Tibial artery (tissue), 4 donors: ENCODE data around the gene CUTC.

Experiments
- DNase-seq, 2 donors: peaks; one replicate each; pipeline ENCODE4 v3.0.0-alpha.2; 2019
- H3K27ac ChIP-seq, 2 donors: fragments of 200-600 bp; sonication (generic) in 1 of 2; 1 replicate in 1 of 2; 2 replicates in 1 of 2; pipeline ENCODE4 v1.5.1; 2018 to 2019; ENCODE audit warnings: mild to moderate bottlenecking in 1 of 2
- H3K27me3 ChIP-seq, 2 donors: fragments of 200-600 bp; sonication (generic) in 1 of 2; one replicate each; pipeline versions ENCODE4 v1.5.1 to v1.6.0; 2016 to 2019
- H3K36me3 ChIP-seq, 3 donors: fragments of 200-600 bp; sonication (generic) in 2 of 3; one replicate each; pipeline ENCODE4 v1.5.1; 2016 to 2019; ENCODE audit warnings: mild to moderate bottlenecking in 2 of 3
- H3K4me1 ChIP-seq, 4 donors: fragments of 200-600 bp; sonication (generic) in 2 of 4; 1 replicate in 3 of 4; 2 replicates in 1 of 4; pipeline ENCODE4 v1.5.1; 2016 to 2019
- H3K4me3 ChIP-seq, 2 donors: fragments of 200-600 bp; sonication (generic) in 1 of 2; 1 replicate in 1 of 2; 2 replicates in 1 of 2; pipeline ENCODE4 v1.5.1; 2018 to 2019; ENCODE audit warnings: mild to moderate bottlenecking in 2 of 2
- H3K9me3 ChIP-seq, 3 donors: fragments of 200-600 bp; sonication (generic) in 1 of 3; one replicate each; pipeline ENCODE4 v1.5.1; 2016 to 2019
- intact Hi-C: fragments of 100-400 bp; cut with DNase I; formaldehyde crosslinking; loops from one replicate; pipeline ENCODE4 v1.15.0; 2023; ENCODE audit warnings: low total_unique reads
- TF ChIP-seq, protein P1 (sequence below), 2 experiments: fragments of 200-600 bp in 1 of 2; fragments of 450-650 bp in 1 of 2; IDR thresholded peaks; one replicate each; pipeline ENCODE4 v1.5.1; 2017 to 2019; ENCODE audit warnings: antibody characterized with exemption in 2 of 2, mild to moderate bottlenecking in 1 of 2, moderate library complexity in 1 of 2

Gene CUTC

DNA sequence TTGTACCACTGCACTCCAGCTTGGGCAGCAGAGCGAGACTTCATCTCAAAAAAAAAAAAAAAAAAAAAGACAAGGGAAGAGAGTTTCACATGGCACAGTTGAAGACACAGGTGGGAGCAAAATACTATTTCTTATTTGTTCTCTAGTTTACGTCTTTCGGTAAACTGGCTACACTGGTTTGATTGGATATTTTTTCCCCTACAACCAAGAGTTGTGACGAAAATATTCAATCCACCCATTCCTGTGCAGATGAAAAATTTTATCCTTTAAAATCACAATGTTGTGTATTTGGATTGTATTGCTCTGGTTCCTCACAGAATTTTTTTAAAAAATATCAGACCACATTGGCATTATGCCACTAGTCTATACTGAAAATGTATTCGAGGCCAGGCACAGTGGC is 35.9 kb downstream of the CUTC start:
- peaks cover 0 to 10% (median 0%) of the 10 kb centered on the region in 3 donors for H3K36me3 ChIP-seq
- intact Hi-C loops = no loop called here
- H3K4me1 ChIP-seq = no peaks in the 10 kb centered on the region
- DNase-seq = no peak
- H3K9me3 ChIP-seq = no peaks in the 10 kb centered on the region
- no peak overlapping the region for H3K4me3 ChIP-seq
- no peak overlapping the region for H3K27ac ChIP-seq
- TF ChIP-seq, protein P1, sequence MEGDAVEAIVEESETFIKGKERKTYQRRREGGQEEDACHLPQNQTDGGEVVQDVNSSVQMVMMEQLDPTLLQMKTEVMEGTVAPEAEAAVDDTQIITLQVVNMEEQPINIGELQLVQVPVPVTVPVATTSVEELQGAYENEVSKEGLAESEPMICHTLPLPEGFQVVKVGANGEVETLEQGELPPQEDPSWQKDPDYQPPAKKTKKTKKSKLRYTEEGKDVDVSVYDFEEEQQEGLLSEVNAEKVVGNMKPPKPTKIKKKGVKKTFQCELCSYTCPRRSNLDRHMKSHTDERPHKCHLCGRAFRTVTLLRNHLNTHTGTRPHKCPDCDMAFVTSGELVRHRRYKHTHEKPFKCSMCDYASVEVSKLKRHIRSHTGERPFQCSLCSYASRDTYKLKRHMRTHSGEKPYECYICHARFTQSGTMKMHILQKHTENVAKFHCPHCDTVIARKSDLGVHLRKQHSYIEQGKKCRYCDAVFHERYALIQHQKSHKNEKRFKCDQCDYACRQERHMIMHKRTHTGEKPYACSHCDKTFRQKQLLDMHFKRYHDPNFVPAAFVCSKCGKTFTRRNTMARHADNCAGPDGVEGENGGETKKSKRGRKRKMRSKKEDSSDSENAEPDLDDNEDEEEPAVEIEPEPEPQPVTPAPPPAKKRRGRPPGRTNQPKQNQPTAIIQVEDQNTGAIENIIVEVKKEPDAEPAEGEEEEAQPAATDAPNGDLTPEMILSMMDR (IDR thresholded peaks at IDR 0.05) = no peak
- no peaks in the 10 kb centered on the region for H3K27me3 ChIP-seq

DNA sequence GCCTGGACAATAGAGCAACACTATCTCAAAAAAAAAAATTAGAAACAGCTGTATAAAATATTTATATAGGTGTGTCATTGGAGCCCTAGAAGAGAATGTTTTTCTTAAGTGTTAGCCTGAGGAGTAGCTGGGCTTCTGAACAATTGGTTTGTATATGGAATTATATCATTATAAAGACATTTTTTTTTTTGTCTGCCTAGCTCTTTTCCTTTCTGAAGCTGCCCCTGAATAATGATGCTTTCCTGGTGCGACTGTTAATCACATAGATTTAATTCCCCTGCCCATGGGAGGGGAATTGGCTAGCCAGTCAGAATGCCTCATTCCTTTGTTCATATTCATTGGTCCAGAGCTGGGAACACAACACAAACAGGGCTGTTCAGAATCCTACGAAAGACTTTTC is 36.5 kb downstream of the CUTC start:
- no peak overlapping the region for H3K4me3 ChIP-seq
- TF ChIP-seq, protein P1 (IDR thresholded peaks at IDR 0.05) = no peak
- no peaks in the 10 kb centered on the region for H3K27me3 ChIP-seq
- no peak for DNase-seq
- no peaks in the 10 kb centered on the region for H3K9me3 ChIP-seq
- intact Hi-C loops = no loop called here
- no peaks in the 10 kb centered on the region for H3K4me1 ChIP-seq
- no peak overlapping the region for H3K27ac ChIP-seq
- H3K36me3 ChIP-seq = peaks cover 0 to 3% (median 0%) of the 10 kb centered on the region in 3 donors

DNA sequence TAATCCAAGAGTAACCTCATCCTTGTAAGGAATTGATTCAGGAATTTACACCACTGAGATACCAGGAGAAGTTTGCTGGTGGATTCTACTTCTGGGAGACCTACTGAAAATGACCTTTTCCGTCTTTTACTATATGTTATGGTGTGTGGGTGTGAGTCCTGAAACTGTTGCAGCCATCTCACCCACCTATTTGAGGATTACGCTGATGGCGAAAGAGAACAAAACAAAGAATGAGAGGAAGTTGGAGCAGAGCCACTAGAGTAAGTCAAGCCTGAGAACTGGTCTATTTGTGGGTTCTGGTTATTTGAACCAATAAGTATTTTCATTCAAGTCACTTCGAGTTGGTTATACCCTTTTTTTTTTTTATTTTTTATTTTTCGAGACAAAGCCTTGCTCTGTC is 37.7 kb downstream of the CUTC start:
- no peaks in the 10 kb centered on the region for H3K4me1 ChIP-seq
- intact Hi-C loops = no loop called here
- H3K36me3 ChIP-seq = no peaks in the 10 kb centered on the region
- H3K27me3 ChIP-seq = no peaks in the 10 kb centered on the region
- H3K9me3 ChIP-seq = no peaks in the 10 kb centered on the region
- no peak overlapping the region for H3K27ac ChIP-seq
- H3K4me3 ChIP-seq = no peak overlapping the region
- TF ChIP-seq, protein P1 (IDR thresholded peaks at IDR 0.05) = no peak
- DNase-seq = no peak

DNA sequence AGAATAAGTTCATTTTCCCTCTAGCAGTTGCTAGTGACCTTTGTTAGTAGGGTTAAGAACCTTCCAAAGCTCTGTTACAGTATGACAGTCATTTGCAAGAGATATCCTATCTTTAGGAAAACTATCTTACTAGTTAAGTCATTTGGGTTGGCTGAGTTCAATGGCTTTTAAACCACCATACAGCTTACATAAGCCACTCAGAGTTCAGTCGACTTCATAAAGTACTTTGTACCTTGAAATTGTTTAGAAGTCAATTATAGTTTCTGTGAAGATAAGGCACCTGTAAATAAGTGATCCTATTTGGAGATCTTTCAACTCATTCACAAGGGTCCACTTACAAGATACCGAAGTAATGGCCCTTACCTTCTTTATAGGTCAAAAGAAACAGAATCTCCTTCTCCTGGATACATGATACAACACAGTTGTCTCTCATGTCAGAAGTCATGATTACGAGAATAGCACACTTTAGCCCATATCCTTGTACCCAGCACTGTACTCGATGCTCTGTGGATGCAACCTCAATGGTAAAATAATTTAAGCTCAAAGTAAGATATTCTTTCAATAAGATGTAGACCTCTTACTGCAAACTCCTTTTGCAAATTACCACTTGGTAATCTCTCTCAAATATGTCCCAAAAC is 38.5 kb downstream of the CUTC start:
- DNase-seq = no peak
- no peaks in the 10 kb centered on the region for H3K9me3 ChIP-seq
- H3K36me3 ChIP-seq = no peaks in the 10 kb centered on the region
- no peaks in the 10 kb centered on the region for H3K27me3 ChIP-seq
- intact Hi-C loops = no loop called here
- no peak overlapping the region for H3K4me3 ChIP-seq
- TF ChIP-seq, protein P1 (IDR thresholded peaks at IDR 0.05) = no peak
- H3K27ac ChIP-seq = no peak overlapping the region
- H3K4me1 ChIP-seq = no peaks in the 10 kb centered on the region

DNA sequence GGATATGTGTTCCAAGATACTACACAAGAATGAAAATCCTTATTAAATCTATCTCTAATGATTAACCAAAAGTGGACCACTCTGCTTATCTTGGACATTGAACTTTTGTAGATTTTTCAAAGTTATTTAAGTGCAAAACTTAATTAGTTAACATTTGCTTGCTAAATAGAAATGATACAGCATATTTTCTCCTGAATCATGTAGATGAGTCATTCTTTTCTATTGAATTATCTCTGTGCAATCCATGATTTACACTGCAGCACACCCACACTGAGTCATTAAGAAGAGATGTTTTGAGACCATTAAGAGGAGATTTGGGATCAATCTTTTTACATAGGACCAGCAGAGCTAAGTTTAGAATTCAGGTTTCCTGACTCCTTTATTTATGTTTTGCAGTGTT is 43.8 kb downstream of the CUTC start:
- Histone ChIP-seq H3K27ac (no peak overlapping the region), H3K4me3 (no peak overlapping the region), H3K9me3 (no peaks in the 10 kb centered on the region), H3K27me3 (no peaks in the 10 kb centered on the region), H3K4me1 (no peaks in the 10 kb centered on the region), H3K36me3 (no peaks in the 10 kb centered on the region)
- intact Hi-C loops = no loop called here
- TF ChIP-seq, protein P1 (IDR thresholded peaks at IDR 0.05) = no peak
- no peak for DNase-seq
